Chondrocyte (in vitro differentiated cells): Measurements from ENCODE around the gene SPEG. TPM values are rescaled to one million over a fixed set of nuclear protein-coding genes. Genes with fewer than 3 reads are reported as not detected.

Source experiments
- DNase-seq: peaks from one replicate; pipeline ENCODE4 v3.0.0; 2021; ENCODE audit warnings: mixed read lengths, low spot score
- H3K27ac Mint-ChIP-seq: one replicate; pipeline ENCODE4 v1.8.0; 2021; ENCODE audit warnings: mild to moderate bottlenecking, moderate library complexity, mixed read lengths; ENCODE audit not compliant: unreplicated experiment
- H3K27me3 Mint-ChIP-seq: 2 replicates; pipeline ENCODE4 v1.8.0; 2021; ENCODE audit warnings: low read depth, mixed read lengths
- H3K36me3 Mint-ChIP-seq: 2 replicates; pipeline ENCODE4 v1.8.0; 2021; ENCODE audit warnings: low read depth, mixed read lengths
- H3K4me1 Mint-ChIP-seq: 2 replicates; pipeline ENCODE4 v1.8.0; 2021; ENCODE audit warnings: low read depth, mild to moderate bottlenecking, mixed read lengths
- H3K4me3 Mint-ChIP-seq: one replicate; pipeline ENCODE4 v1.8.0; 2021; ENCODE audit warnings: mild to moderate bottlenecking, moderate library complexity, mixed read lengths; ENCODE audit not compliant: unreplicated experiment
- H3K9me3 Mint-ChIP-seq: 2 replicates; pipeline ENCODE4 v1.8.0; 2021; ENCODE audit warnings: low read depth, mixed read lengths
- CTCF ChIP-seq: fragments of 200-600 bp; sonication (generic); IDR thresholded peaks from 2 replicates; pipeline ENCODE4 v1.5.0; 2021; ENCODE audit warnings: antibody characterized with exemption, mild to moderate bottlenecking, moderate library complexity
- total RNA-seq: library from RNA; stranded (reverse); gene quantifications from 3 replicates; pipeline ENCODE4 v1.2.1, GENCODE V29; 2021

SPEG gene
- total RNA-seq, 1 donor from 2014 or later, result 94.9 TPM

- no peak for TF ChIP-seq CTCF
- Mint-ChIP-seq H3K27me3 (no peaks in the 10 kb centered on the region), H3K4me3 (no peak overlapping the region), H3K27ac (no peak overlapping the region), H3K9me3 (no peaks in the 10 kb centered on the region), H3K4me1 (peaks cover under 1% of the 10 kb centered on the region), H3K36me3 (peaks cover 10% of the 10 kb centered on the region)
- no peak for DNase-seq
Measured at GRCh38 chr2:219489315-219489714, 54.7 kb downstream of the SPEG start.

- no peaks in the 10 kb centered on the region for H3K9me3 Mint-ChIP-seq
- H3K27me3 Mint-ChIP-seq, result no peaks in the 10 kb centered on the region
- no peak for DNase-seq
- H3K4me1 Mint-ChIP-seq, result peaks cover 3% of the 10 kb centered on the region
- H3K36me3 Mint-ChIP-seq, result peaks cover 10% of the 10 kb centered on the region
- TF ChIP-seq CTCF, result peak; percentile 45
- H3K4me3 Mint-ChIP-seq, result no peak overlapping the region
- no peak overlapping the region for H3K27ac Mint-ChIP-seq
Measured at GRCh38 chr2:219490186-219490585, 55.5 kb downstream of the SPEG start.

- Mint-ChIP-seq H3K4me3 (no peak overlapping the region), H3K4me1 (peaks cover 8% of the 10 kb centered on the region), H3K27ac (no peak overlapping the region), H3K27me3 (no peaks in the 10 kb centered on the region), H3K9me3 (no peaks in the 10 kb centered on the region), H3K36me3 (peaks cover 10% of the 10 kb centered on the region)
- TF ChIP-seq CTCF, result no peak
- DNase-seq, result no peak
Measured at GRCh38 chr2:219490600-219491130, 56.0 kb downstream of the SPEG start.

GRCh38 chr2:219491278-219491963 is 56.8 kb downstream of the SPEG start:
- H3K36me3 Mint-ChIP-seq, result peaks cover 10% of the 10 kb centered on the region
- DNase-seq, result no peak
- no peaks in the 10 kb centered on the region for H3K27me3 Mint-ChIP-seq
- H3K27ac Mint-ChIP-seq, result no peak overlapping the region
- peaks cover 16% of the 10 kb centered on the region for H3K4me1 Mint-ChIP-seq
- H3K4me3 Mint-ChIP-seq, result no peak overlapping the region
- no peaks in the 10 kb centered on the region for H3K9me3 Mint-ChIP-seq
- no peak for TF ChIP-seq CTCF

- Mint-ChIP-seq H3K4me1 (peaks cover 21% of the 10 kb centered on the region), H3K9me3 (no peaks in the 10 kb centered on the region), H3K27me3 (no peaks in the 10 kb centered on the region), H3K4me3 (no peak overlapping the region), H3K36me3 (peaks cover 10% of the 10 kb centered on the region), H3K27ac (peak overlapping the region; percentile 45)
- TF ChIP-seq CTCF, result no peak
- no peak for DNase-seq
Measured at GRCh38 chr2:219492575-219492974, 57.9 kb downstream of the SPEG start.
